Measurements from ENCODE around the gene SARS1.

Gene SARS1

DNA sequence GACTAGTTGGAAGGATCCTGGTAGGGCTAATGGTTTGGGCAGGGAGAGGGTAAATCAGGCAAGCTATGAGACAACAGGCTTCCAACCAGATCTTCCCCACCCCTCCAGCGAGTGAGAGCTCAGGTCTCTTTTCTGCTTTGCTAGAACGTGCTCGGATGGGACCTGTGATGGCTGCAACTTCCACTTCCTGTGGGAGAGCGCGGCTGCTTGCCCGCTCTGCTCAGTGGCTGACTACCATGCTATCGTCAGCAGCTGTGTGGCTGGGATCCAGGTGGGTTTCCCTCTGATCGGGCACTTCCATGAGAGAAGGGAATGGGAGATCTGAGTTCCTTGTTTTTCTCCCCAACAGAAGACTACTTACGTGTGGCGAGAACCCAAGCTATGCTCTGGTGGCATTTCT is 14.0 kb upstream of the SARS1 start:
- no peak for TF ChIP-seq EP300 (IDR thresholded peaks at IDR 0.05; ENCODE audit: borderline replicate concordance)
- no peak for TF ChIP-seq CREB1 (IDR thresholded peaks at IDR 0.05; ENCODE audit: low read depth)
- TF ChIP-seq, protein P1, sequence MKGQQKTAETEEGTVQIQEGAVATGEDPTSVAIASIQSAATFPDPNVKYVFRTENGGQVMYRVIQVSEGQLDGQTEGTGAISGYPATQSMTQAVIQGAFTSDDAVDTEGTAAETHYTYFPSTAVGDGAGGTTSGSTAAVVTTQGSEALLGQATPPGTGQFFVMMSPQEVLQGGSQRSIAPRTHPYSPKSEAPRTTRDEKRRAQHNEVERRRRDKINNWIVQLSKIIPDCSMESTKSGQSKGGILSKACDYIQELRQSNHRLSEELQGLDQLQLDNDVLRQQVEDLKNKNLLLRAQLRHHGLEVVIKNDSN (IDR thresholded peaks at IDR 0.05) = no peak
- no peak for TF ChIP-seq EGR1 (IDR thresholded peaks at IDR 0.05)
- no peak for TF ChIP-seq NFIC (IDR thresholded peaks at IDR 0.05)
- no peak for TF ChIP-seq TEAD4 (IDR thresholded peaks at IDR 0.05)
- no peak for TF ChIP-seq TCF12 (IDR thresholded peaks at IDR 0.05; ENCODE audit: low read depth)
- no peak for TF ChIP-seq RAD21 (IDR thresholded peaks at IDR 0.05; ENCODE audit: low read depth)
- no peak for TF ChIP-seq CEBPB (IDR thresholded peaks at IDR 0.05)
- TF ChIP-seq, protein P2, sequence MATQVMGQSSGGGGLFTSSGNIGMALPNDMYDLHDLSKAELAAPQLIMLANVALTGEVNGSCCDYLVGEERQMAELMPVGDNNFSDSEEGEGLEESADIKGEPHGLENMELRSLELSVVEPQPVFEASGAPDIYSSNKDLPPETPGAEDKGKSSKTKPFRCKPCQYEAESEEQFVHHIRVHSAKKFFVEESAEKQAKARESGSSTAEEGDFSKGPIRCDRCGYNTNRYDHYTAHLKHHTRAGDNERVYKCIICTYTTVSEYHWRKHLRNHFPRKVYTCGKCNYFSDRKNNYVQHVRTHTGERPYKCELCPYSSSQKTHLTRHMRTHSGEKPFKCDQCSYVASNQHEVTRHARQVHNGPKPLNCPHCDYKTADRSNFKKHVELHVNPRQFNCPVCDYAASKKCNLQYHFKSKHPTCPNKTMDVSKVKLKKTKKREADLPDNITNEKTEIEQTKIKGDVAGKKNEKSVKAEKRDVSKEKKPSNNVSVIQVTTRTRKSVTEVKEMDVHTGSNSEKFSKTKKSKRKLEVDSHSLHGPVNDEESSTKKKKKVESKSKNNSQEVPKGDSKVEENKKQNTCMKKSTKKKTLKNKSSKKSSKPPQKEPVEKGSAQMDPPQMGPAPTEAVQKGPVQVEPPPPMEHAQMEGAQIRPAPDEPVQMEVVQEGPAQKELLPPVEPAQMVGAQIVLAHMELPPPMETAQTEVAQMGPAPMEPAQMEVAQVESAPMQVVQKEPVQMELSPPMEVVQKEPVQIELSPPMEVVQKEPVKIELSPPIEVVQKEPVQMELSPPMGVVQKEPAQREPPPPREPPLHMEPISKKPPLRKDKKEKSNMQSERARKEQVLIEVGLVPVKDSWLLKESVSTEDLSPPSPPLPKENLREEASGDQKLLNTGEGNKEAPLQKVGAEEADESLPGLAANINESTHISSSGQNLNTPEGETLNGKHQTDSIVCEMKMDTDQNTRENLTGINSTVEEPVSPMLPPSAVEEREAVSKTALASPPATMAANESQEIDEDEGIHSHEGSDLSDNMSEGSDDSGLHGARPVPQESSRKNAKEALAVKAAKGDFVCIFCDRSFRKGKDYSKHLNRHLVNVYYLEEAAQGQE (IDR thresholded peaks at IDR 0.05; ENCODE audit: low read depth) = no peak
- TF ChIP-seq TAF1 (IDR thresholded peaks at IDR 0.05; ENCODE audit: low read depth) = no peak
- TF ChIP-seq FOXM1 (IDR thresholded peaks at IDR 0.05; ENCODE audit: borderline replicate concordance, low read depth) = no peak
- TF ChIP-seq MAX (IDR thresholded peaks at IDR 0.05) = no peak
- TF ChIP-seq ZBTB7A (IDR thresholded peaks at IDR 0.05; ENCODE audit: low read depth) = no peak

DNA sequence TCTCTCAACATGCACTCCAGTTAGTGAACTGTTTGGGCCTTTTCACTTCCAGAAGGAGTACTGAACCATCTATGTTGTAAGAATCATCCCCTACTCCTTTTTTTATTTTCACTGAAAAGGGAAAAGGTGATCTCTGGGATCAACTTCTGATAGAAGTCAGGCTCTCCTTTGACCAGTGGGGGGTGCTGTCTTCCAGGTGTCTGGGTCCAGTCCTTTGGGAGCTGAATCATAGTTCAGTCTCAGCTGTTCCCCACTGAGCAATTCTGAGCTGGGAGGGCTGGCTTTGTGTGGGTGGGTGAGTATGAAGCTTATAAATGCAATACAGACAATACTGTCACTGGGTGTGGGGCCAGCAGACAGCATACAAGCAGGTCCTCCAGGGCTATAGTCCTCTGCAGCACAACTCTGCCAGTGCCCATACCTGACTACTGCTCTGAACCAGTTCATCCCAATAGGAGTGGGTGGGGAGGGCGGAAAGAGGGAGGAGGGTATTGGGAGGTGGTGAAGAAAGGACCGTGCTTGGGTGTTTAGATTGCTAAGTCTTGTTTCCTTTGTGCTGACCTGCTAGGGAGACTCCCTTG is 12.5 kb upstream of the SARS1 start:
- no peak for TF ChIP-seq TAF1 (IDR thresholded peaks at IDR 0.05; ENCODE audit: low read depth)
- no peak for TF ChIP-seq TCF12 (IDR thresholded peaks at IDR 0.05; ENCODE audit: low read depth)
- TF ChIP-seq YY1 (IDR thresholded peaks at IDR 0.05; ENCODE audit: low read depth) = no peak
- no peak for TF ChIP-seq FOXM1 (IDR thresholded peaks at IDR 0.05; ENCODE audit: borderline replicate concordance, low read depth)
- TF ChIP-seq MAX (IDR thresholded peaks at IDR 0.05) = no peak
- no peak for TF ChIP-seq TEAD4 (IDR thresholded peaks at IDR 0.05)
- TF ChIP-seq NFIC (IDR thresholded peaks at IDR 0.05) = no peak
- TF ChIP-seq, protein P2 (IDR thresholded peaks at IDR 0.05; ENCODE audit: low read depth) = no peak
- TF ChIP-seq EP300 (IDR thresholded peaks at IDR 0.05; ENCODE audit: borderline replicate concordance) = no peak
- TF ChIP-seq RAD21 (IDR thresholded peaks at IDR 0.05; ENCODE audit: low read depth) = peak; percentile 82
- no peak for TF ChIP-seq CREB1 (IDR thresholded peaks at IDR 0.05; ENCODE audit: low read depth)
- TF ChIP-seq, protein P1 (IDR thresholded peaks at IDR 0.05) = no peak
- TF ChIP-seq EGR1 (IDR thresholded peaks at IDR 0.05) = peak; percentile 36; the same call in 1 of the 2 replicates
- no peak for TF ChIP-seq ZBTB7A (IDR thresholded peaks at IDR 0.05; ENCODE audit: low read depth)
- no peak for TF ChIP-seq CEBPB (IDR thresholded peaks at IDR 0.05)

DNA sequence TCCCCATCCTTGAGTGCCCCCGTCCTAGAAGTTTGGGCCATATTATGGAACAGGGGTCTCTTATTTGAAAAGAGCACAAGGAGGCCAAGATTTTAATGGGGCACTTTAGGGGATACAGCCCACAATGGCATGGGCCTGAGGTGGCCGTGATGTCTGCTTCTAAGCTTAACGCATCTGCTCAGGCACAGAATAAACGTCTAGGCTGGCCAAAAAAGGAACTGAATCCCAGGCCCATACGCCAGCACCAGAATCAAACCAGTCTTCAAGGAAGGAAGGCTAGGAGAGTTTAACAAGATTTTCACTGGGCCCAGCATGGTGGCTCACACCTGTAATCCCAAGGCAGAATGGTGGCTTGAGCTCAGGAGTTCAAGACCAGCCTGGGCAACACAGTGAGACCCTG is 9.2 kb upstream of the SARS1 start:
- TF ChIP-seq, protein P1 (IDR thresholded peaks at IDR 0.05) = no peak
- no peak for TF ChIP-seq TEAD4 (IDR thresholded peaks at IDR 0.05)
- no peak for TF ChIP-seq EP300 (IDR thresholded peaks at IDR 0.05; ENCODE audit: borderline replicate concordance)
- no peak for TF ChIP-seq RAD21 (IDR thresholded peaks at IDR 0.05; ENCODE audit: low read depth)
- no peak for TF ChIP-seq CREB1 (IDR thresholded peaks at IDR 0.05; ENCODE audit: low read depth)
- no peak for TF ChIP-seq TCF12 (IDR thresholded peaks at IDR 0.05; ENCODE audit: low read depth)
- no peak for TF ChIP-seq FOXM1 (IDR thresholded peaks at IDR 0.05; ENCODE audit: borderline replicate concordance, low read depth)
- TF ChIP-seq TAF1 (IDR thresholded peaks at IDR 0.05; ENCODE audit: low read depth) = no peak
- no peak for TF ChIP-seq EGR1 (IDR thresholded peaks at IDR 0.05)
- TF ChIP-seq CEBPB (IDR thresholded peaks at IDR 0.05) = no peak
- TF ChIP-seq MAX (IDR thresholded peaks at IDR 0.05) = no peak
- TF ChIP-seq NFIC (IDR thresholded peaks at IDR 0.05) = no peak
- no peak for TF ChIP-seq YY1 (IDR thresholded peaks at IDR 0.05; ENCODE audit: low read depth)
- TF ChIP-seq, protein P2 (IDR thresholded peaks at IDR 0.05; ENCODE audit: low read depth) = no peak
- no peak for TF ChIP-seq ZBTB7A (IDR thresholded peaks at IDR 0.05; ENCODE audit: low read depth)

Data from Ishikawa (cell line).